HG03095 (cell line): ENCODE measurements around the gene RXFP2.

Experiments
- ATAC-seq: cut with Tn5 transposase; IDR thresholded peaks from one replicate; pipeline ENCODE4 v1.9.1; 2021; ENCODE audit warnings: moderate library complexity; ENCODE audit not compliant: unreplicated experiment

Gene RXFP2

DNA sequence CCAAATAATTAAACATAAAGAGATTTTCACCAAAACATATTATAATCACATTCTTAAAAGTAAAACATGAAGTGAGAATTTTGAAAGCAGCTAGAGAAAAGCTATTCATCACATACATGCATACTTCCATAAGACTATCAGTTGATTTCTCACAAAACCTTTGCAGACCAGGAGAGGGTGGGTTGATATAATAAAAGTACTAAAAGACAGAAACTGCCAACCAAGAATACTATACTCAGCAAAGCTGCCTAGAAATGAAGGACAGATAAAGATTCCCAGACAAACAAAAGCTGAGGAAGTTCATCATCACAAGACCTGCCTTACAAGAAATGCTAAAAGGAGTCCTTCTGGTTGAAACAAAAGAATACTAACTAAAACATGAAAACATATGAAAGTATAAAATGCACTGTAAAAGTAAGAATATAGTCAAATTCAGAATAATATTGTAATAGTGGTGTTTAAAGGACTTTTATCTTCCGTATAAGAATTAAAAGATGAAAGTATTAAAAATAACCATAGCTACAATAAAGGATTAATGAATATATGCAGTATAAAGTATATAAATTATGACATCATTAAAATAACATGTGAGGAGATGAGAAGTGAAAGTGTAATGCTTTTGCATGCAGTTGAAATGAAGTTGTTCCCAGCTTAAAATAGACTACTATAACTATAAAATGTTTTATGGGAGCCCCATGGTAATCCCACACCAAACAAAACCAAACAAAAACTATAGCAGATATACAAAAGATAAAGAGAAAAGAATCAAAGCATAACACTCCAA, 76.2 kb downstream of the RXFP2 start:
- ATAC-seq: no peak

DNA sequence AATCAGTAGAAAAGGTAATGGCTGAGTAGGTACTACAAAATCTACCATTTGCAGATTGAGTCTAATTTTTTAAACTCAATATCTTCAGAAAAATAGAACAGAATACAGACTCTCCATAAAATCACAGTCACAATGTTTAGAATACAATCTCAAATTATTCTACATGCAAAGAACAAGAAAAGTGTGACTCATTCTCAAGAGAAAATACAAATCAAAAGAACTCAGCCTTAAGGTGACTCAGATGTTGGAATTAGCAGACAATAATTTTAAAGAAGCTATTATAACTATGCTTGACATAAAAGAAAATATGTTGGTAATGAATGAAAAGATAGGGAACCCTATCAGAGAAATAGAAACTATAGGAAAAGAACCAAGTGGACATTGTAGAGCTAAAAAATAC, 78.9 kb downstream of the RXFP2 start:
- no peak for ATAC-seq

DNA sequence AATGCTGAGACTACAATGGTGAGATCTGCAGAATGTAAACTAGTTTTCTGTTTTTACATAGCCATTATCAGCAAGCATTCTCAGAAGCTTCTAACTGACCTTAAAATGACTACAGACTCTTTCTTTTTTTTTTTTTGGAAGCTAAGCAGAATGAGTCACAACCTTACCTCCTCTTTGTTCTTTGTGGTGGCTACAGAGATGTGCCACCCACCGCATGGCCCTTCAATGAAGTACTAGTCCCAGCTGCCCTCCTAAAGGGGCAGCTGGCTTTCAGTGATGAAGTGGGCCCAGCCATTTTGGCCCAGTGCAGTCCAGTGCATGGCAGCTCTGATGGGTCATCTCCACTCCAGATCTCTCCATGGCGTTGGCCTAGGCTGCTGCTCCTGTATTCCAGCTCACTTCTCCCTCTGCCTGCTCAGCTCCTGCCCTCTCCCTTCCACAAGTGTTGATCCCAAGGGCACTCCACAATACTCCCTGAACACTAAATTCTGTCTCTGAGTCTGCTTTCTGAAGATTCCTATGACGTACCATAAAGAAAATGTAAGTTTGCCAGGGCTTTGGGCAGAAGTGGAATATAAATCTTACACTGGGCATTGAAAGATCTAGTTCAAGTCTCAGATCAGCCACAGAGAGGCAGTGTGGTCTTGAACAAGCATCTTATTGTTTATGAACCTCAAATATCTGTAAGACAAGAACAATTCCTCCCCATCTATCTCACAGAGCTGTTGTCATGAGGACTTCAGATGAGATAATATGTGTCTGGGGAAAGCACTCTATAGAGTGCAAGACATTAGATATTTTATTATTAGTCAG, 85.6 kb downstream of the RXFP2 start:
- ATAC-seq: no peak

DNA sequence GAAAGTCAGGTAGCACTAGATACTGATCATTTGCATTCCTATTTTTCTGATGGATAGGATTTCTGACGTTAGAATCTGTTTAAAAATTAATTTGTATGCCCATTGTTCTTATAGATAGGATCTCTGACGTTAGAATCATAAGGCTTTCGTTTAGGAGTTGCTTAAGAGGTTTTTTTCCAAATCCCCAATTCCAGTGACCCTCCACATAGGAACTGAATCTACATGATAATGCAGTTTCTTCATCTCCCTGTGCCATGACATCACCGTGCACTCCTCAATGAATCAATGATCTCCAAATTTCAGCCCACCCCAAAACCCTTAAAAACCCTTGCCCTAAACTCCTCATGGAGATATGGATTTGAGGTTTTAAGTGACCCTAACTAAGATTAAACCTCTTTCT, 87.2 kb downstream of the RXFP2 start:
- no peak for ATAC-seq

DNA sequence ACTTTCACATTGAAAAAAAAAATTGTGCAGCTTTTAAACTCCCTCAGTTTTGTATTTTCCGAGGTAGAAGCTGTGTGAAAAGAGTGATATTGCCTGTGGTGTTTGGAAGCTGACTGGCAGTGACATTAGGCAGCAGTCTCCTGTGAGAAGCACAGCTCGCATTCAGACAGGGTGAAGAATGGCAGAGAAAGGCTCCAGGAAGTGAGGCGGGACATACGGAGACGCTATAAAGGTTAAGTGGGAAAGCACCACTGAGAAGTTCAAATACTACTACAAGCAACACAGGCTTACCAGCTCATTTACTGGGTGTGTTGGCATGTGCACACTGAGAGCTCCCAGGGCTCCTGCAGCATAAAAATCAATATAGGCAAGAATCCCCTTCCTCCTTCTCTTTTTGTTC, 88.4 kb downstream of the RXFP2 start:
- ATAC-seq: no peak

DNA sequence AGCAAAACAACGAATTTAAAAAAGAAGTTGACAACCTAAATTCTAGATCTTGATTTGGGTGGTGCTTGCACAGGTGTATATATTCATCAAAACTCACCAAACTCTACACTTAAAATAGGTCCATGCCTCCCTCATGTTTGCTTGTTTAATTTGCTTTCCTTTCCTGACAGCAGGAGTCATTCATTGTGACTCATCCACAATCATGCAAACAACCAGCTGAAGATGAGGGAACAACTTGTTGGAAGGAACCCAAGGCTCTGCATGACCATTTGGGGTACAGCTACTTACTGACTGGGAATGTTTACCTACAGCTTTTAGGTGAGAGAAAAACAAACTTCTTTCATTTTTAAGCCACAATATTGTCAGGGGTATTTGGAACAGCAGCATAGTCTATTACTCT, 96.6 kb downstream of the RXFP2 start:
- no peak for ATAC-seq

DNA sequence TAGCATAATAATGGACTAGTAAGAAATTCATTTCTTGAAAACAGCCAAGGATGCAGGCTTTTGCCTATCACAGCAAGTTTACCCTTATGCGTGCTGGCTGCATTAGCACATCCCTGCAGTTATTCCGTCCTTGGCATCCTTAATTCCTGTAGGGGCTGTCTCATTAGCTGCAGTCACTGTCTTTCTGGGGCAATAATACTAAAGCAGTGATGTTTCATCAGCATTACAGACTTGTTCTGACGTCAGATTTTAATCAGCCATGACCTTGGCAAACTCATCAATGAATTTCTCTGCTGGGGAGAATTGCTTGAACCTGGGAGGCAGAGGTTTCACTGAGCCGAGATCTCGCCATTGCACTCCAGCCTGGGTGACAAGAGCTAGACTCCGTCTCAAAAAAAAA, 103.7 kb downstream of the RXFP2 start:
- no peak for ATAC-seq

DNA sequence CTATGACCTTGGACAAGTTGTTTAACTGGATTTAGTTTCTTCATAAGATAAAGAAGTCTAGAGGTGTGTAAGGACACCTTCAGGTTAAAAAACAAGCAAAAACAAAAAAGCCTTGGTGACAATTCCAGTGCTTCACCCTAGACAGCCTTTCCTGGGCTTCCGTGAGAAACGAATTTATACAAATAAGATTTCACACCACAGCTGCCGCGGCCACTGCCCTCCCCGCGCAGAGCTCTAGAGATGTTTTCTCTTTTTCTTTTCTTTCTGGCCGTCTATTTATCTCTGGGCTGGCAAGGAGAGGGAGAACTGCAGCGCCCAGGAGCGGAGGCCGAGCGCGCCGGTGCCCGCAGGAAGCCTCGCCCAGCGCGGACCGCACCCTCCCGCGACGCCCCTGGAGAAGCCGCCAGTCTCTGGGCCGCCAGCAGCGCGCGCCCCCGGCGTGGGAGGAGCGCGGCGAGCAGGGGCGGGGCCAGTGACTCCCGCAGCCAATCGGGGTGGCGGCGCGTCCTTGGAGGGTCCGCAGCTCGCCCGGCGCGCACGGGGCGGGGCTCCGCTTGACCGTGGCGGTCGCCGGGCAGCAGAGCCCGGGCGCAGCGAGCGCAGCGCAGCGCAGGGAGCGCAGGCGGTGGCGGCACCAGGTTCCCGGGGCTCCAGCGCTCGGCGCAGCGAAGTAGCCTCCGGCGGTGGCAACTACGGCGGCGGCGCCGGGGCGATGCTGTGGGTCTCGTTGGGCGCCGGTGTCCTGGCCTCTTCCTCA, 107.0 kb downstream of the RXFP2 start:
- peak; percentile 99 for ATAC-seq

DNA sequence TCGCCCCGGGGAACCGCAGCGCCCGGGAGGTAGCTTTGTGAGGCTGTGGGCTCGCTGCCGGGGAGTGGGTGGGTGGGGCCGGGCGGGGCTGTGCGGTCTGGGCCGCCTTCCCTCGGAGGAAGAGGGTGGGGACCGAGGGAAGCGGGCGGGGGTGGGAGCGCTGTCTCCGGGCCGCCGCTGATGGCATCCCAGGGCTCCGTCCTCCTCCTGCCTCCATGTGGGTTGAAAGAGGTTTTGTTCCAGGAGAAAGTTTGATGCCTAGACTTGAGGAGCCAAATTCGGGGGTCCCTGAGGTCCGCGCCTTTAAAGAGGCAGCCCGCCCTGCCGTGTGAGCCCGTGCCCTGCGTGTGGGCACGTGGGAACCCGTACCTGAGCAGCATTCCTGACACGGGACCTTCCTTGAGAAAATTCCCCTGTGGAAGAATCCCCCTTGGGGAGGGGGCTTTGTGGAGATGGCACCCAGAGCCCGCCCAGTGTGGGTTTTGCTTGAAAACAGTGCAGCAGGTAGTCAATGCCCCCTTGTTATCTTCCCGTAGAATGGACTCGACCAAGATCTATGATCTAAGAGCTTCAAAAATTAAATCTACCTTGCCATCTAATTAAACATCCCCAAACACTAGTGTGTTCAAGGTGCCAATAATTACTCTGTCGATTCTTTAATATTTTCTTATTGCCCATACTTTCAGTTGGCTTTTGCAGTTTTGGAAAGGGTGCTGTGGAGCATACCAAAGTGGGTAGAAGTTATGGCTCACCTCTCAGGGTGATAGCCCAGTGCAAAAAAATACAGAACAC, 107.8 kb downstream of the RXFP2 start:
- ATAC-seq: no peak

DNA sequence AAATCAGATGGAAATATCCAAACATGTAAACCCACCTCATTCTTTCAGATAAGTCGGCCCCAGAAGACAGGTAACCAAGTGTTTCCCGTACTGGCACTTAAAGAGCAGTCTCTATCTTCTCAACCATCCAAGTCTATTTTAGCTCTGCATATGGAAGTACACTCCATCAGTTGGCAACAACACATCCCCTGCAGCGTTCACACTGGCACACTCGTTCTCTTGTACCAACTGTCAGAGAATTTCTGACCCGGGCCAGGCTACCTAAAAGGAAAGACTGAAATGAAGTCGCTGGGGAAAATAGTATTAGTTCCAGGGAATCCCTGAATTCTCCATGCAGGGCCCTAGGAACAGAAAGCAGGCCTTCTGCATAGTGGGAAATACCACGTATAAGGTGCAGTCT, 109.3 kb downstream of the RXFP2 start:
- ATAC-seq: no peak

DNA sequence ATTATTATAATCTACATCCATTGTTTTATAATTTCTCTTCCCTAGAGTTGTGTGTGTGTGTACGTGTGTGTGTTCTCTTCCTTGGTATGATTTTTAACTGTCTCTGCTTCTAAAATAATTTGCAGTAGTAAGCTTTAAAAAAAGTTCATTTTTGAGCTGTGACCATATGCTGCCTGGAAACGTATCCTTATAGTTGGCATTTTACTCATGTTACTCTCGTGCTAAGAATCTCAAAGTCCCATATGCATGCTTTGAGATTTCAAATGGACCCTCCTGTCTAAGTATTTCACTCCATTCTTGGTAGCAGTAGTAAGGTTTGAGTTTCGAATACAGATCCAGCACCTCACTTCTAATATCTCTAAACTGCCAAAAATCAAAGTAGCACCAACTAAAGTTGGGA, 109.9 kb downstream of the RXFP2 start:
- no peak for ATAC-seq

DNA sequence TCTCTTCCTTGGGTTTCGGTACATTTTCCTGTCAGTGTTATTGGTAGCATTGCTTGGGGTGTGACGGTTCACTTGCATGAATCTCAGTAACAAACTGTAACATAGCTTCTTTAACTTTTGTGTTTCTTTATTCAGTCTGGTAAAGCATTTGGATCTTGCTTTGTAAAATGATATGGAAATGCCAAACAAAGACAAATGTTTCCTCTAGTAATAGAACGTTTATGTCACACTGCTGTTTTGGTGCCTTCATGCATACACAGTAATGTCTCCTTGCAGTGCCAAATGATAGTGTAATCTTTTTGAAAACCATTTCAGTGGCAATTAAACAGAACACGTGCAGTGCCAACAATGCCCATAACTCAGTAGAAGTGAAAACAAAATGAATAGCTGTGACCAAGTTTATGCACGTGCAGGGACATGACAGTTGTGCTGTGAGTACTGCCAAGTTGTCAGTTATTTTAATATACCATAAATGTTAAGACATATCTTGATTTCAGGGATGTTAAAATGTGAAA, 110.8 kb downstream of the RXFP2 start:
- ATAC-seq: no peak

DNA sequence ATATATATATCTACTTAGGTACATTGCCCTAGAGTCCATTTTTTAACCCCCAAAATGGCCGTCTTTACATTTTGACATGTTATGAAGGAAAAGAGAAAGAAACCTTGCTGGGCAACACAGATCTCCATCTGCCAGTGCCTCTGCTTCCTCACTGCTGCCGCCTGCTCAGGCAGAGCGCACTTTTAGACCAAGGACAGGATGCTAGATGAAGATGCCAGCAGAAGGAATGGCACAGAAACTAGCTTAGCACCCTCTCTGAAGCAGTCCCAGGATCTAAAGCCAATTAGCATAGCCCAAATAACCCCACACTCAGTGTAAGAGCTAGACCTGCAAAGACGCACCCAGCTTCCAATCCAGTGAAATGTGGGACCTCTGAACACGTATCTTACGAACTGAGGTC, 111.9 kb downstream of the RXFP2 start:
- no peak for ATAC-seq
